Measurements from ENCODE around the gene UNC119. TPM values are rescaled to one million over a fixed set of nuclear protein-coding genes. Genes with fewer than 3 reads are reported as not detected.

The UNC119 gene
- total RNA-seq, 1 donor, result 23.2 TPM

- no peaks in the 10 kb centered on the region for H3K27me3 ChIP-seq (ENCODE audit: insufficient read depth, low read length)
- no peak overlapping the region for H3K27ac ChIP-seq (ENCODE audit: low read depth, low read length)
- no peaks in the 10 kb centered on the region for H3K79me2 ChIP-seq (ENCODE audit: insufficient read depth, low read length)
- no peaks in the 10 kb centered on the region for H3K9me3 ChIP-seq (ENCODE audit: low read depth, low read length)
- no peak overlapping the region for H2AFZ ChIP-seq (ENCODE audit: low read length)
- no peaks in the 10 kb centered on the region for H3K36me3 ChIP-seq (ENCODE audit: insufficient read depth, low read length)
- no peak overlapping the region for H3K4me3 ChIP-seq (ENCODE audit: insufficient read depth, low read length)
- H3K4me2 ChIP-seq (ENCODE audit: insufficient read depth, low read length), result no peak overlapping the region
- TF ChIP-seq, protein P1, sequence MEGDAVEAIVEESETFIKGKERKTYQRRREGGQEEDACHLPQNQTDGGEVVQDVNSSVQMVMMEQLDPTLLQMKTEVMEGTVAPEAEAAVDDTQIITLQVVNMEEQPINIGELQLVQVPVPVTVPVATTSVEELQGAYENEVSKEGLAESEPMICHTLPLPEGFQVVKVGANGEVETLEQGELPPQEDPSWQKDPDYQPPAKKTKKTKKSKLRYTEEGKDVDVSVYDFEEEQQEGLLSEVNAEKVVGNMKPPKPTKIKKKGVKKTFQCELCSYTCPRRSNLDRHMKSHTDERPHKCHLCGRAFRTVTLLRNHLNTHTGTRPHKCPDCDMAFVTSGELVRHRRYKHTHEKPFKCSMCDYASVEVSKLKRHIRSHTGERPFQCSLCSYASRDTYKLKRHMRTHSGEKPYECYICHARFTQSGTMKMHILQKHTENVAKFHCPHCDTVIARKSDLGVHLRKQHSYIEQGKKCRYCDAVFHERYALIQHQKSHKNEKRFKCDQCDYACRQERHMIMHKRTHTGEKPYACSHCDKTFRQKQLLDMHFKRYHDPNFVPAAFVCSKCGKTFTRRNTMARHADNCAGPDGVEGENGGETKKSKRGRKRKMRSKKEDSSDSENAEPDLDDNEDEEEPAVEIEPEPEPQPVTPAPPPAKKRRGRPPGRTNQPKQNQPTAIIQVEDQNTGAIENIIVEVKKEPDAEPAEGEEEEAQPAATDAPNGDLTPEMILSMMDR (IDR thresholded peaks at IDR 0.05; ENCODE audit: extremely low read depth, low read depth, low read length), result no peak
- no peaks in the 10 kb centered on the region for H4K20me1 ChIP-seq (ENCODE audit: insufficient read depth, low read length)
- peak; percentile 76 for DNase-seq (ENCODE audit: insufficient read length, low spot score, missing footprints)
- peaks cover 18% of the 10 kb centered on the region for H3K4me1 ChIP-seq (ENCODE audit: insufficient read depth, low read length)
These were observed 23.4 kb downstream of the UNC119 start for GRCh38 chr17:28529013-28529400.

DNA sequence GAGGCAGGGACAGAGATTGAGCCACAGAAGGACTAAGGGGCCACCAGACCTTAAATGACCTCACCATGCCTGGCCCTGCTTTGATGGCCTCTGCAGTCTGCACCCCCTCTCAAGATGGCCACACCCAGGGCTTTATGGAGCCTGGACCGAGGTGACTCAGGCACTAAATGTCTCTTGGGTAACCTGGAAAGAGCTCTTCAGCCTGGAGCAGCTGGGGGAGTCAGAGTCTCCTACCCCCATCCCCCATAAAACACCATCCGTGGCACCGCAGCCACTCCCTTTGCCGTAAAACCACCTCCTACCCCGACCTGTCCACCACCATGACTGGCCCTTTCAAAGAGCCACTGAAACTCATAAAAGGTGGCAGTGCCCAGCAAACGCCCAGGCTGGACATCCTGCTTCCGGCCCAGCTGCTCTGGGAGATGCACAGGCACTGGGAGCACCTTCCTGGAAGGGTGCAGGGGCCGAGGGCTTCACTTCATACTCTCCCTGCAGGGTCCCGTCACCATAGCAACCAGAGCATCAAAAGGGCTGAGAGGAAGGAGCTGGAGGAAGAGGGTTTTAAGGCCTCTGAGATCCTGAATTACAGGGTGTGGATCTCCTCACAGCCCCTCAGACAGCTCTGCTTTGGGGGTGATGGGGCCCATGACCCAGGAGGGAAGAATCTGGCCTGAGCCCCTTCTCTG is 24.0 kb downstream of the UNC119 start:
- DNase-seq (ENCODE audit: insufficient read length, low spot score, missing footprints), result peak; percentile 96
- no peak overlapping the region for H2AFZ ChIP-seq (ENCODE audit: low read length)
- TF ChIP-seq, protein P1 (IDR thresholded peaks at IDR 0.05; ENCODE audit: extremely low read depth, low read depth, low read length), result no peak

DNA sequence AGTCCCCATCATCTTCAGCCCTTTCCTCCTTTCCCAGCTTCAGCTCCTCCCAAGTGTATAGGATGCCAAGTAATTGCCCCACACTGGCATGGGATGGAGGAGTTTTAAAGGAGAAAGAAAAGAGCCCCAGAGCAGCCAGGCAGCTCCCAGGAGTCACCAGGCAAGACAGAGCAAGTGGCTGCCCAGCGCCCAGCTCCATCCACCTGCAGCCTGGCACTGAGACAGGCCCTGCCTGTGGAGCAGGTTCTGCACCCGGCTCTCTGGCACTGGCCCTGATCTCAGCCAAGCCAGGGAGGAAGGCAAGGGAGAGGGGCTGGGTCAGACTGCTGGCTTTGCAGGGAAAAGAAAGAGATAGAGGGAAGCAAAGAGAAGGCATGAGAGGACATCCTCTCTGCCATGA is 24.6 kb downstream of the UNC119 start:
- Histone ChIP-seq H3K4me1 (ENCODE audit: insufficient read depth, low read length) (peaks cover 15% of the 10 kb centered on the region), H4K20me1 (ENCODE audit: insufficient read depth, low read length) (no peaks in the 10 kb centered on the region), H3K4me3 (ENCODE audit: insufficient read depth, low read length) (no peak overlapping the region), H3K79me2 (ENCODE audit: insufficient read depth, low read length) (no peaks in the 10 kb centered on the region), H3K9me3 (ENCODE audit: low read depth, low read length) (no peaks in the 10 kb centered on the region), H2AFZ (ENCODE audit: low read length) (no peak overlapping the region), H3K27ac (ENCODE audit: low read depth, low read length) (no peak overlapping the region), H3K36me3 (ENCODE audit: insufficient read depth, low read length) (no peaks in the 10 kb centered on the region), H3K4me2 (ENCODE audit: insufficient read depth, low read length) (no peak overlapping the region), H3K27me3 (ENCODE audit: insufficient read depth, low read length) (no peaks in the 10 kb centered on the region)
- TF ChIP-seq, protein P1 (IDR thresholded peaks at IDR 0.05; ENCODE audit: extremely low read depth, low read depth, low read length), result no peak
- peak; percentile 58 for DNase-seq (ENCODE audit: insufficient read length, low spot score, missing footprints)

More for the DNA sequence above, 24.0 kb downstream of the UNC119 start:
- H3K4me3 ChIP-seq (ENCODE audit: insufficient read depth, low read length), result no peak overlapping the region
- H3K27me3 ChIP-seq (ENCODE audit: insufficient read depth, low read length), result no peaks in the 10 kb centered on the region
- no peaks in the 10 kb centered on the region for H3K79me2 ChIP-seq (ENCODE audit: insufficient read depth, low read length)
- no peak overlapping the region for H3K27ac ChIP-seq (ENCODE audit: low read depth, low read length)
- no peaks in the 10 kb centered on the region for H4K20me1 ChIP-seq (ENCODE audit: insufficient read depth, low read length)
- H3K9me3 ChIP-seq (ENCODE audit: low read depth, low read length), result no peaks in the 10 kb centered on the region
- no peak overlapping the region for H3K4me2 ChIP-seq (ENCODE audit: insufficient read depth, low read length)
- H3K4me1 ChIP-seq (ENCODE audit: insufficient read depth, low read length), result peaks cover 18% of the 10 kb centered on the region
- H3K36me3 ChIP-seq (ENCODE audit: insufficient read depth, low read length), result no peaks in the 10 kb centered on the region

DNA sequence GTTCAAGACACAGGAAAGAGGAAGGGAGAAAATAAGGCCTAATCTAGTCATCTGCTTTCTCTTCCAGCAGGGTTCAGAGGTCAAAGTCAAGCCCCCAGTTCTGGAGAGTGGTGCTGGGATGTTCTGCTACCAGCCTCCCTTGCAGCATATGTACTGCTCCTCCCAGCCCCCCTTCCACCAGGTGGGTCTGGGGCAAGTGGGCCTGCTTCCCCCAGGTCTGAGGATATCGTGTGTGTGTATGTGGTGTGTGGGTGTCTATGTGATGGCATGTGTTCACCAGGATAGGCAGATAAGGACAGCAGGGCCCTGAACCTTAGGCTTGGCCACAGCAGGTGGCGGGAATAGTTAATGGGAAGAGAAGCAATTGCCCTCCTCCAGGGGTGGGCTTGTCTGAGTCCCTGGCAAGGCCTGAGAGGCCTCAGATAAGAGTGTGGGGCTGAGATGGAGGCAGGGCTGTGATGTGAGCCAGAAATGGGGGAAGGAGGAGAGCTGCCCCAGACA is 25.2 kb downstream of the UNC119 start:
- Histone ChIP-seq H3K4me2 (ENCODE audit: insufficient read depth, low read length) (no peak overlapping the region), H3K9me3 (ENCODE audit: low read depth, low read length) (no peaks in the 10 kb centered on the region), H3K4me1 (ENCODE audit: insufficient read depth, low read length) (peaks cover 9% of the 10 kb centered on the region), H3K36me3 (ENCODE audit: insufficient read depth, low read length) (no peaks in the 10 kb centered on the region), H4K20me1 (ENCODE audit: insufficient read depth, low read length) (no peaks in the 10 kb centered on the region), H3K4me3 (ENCODE audit: insufficient read depth, low read length) (no peak overlapping the region), H3K79me2 (ENCODE audit: insufficient read depth, low read length) (no peaks in the 10 kb centered on the region), H3K27me3 (ENCODE audit: insufficient read depth, low read length) (no peaks in the 10 kb centered on the region), H3K27ac (ENCODE audit: low read depth, low read length) (no peak overlapping the region), H2AFZ (ENCODE audit: low read length) (no peak overlapping the region)
- TF ChIP-seq, protein P1 (IDR thresholded peaks at IDR 0.05; ENCODE audit: extremely low read depth, low read depth, low read length), result no peak
- peak; percentile 86 for DNase-seq (ENCODE audit: insufficient read length, low spot score, missing footprints)
